GM18861 (cell line): ENCODE results near the gene RNF150.
"Not testable (repeated sequence)": the region's sequence is repeated elsewhere in the genome, so short reads cannot be mapped to it uniquely, and the experiment has no call there.

Experiments
- ATAC-seq: cut with Tn5 transposase; IDR thresholded peaks from one replicate; pipeline ENCODE4 v1.9.1; 2021; ENCODE audit not compliant: unreplicated experiment

RNF150 gene

GRCh38 chr4:140834839-140835495, 298.3 kb downstream of the RNF150 start:
- ATAC-seq = no peak

DNA sequence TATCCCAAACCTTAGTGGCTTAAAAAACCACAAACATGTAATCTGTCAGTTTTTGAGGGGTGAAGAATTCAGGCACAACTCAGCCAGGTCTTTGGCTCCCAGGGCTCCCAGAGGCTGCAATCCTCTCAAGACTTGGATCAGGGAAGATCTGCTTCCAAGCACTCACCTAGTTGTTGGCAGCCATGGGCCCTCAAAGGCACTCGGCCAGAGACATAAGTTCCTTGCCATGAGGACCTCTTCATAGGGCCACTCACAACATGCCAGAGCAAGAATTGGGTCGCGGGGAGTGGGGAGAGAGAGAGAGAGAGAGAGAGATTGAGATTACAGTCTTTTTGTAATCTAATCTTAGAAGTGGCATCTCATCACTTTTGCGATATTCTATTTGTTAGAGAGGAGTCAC, 300.0 kb downstream of the RNF150 start:
- ATAC-seq = no peak

DNA sequence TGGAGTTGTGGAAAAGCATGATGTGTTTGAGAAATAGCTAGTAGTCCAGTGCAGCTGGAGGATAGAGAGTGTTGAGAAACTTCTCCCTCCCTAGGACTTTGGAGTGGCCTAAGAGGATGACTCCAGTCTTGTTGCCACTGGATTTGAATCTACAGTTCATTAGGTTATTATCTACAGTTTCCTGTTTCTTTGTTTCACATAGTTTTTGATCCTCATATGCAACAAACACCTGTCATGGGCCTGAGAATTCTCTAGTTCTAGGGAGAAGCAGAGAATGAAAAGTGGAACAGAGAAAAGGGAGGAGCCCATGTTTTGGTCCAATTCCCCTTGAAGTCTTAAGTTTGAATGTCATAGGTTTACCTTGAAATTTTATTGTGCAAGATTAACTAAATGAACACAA, 303.4 kb downstream of the RNF150 start:
- ATAC-seq = peak; percentile 96

DNA sequence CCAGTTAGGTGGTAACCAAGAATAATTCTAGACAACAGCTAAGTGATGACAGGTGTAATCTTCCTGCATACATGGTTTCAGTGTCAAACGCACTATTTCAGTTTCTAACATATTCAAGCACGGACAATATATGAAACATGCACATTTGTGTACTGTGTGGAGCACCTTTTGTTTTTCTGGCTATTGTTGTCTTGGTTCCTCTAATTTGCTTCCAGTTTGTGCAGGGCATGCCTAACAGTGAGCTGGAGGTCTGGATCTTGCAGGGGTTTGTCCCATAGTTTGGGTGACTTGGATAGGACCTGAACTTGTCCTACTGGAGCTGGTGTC, 306.6 kb downstream of the RNF150 start:
- ATAC-seq = no peak

DNA sequence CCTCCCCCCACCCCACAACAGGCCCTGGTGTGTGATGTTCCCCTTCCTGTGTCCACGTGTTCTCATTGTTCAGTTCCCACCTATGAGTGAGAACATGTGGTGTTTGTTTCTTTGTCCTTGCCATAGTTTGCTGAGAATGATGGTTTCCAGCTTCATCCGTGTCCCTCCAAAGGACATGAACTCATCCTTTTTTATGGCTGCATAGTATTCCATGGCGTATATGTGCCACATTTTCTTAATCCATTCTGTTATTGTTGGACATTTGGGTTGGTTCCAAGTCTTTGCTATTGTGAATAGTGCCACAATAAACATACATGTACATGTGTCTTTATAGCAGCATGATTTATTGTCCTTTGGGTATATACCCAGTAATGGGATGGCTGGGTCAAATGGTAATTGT, 312.7 kb downstream of the RNF150 start:
- ATAC-seq = not testable (repeated sequence)

DNA sequence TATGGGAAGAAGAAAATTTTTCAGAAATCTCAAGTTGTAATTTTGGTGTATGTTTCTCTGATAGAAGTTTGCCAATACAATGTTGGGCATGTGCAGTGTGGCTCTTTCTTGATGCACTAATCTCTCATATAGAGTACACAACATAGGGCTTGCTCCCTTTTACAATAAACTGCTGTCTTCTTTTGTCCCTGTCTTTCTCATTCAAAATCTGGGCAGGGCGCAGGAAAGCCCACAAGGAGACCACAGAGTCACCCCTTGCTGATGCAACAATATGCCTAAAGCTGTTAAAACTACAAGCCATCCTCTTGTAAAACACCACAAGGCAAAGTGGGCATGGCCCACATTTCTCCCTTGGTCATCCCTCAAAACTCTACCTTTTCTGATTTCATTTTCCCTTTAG, 313.7 kb downstream of the RNF150 start:
- no peak for ATAC-seq

GRCh38 chr4:140818433-140818832, 314.8 kb downstream of the RNF150 start:
- no peak for ATAC-seq

- ATAC-seq = no peak
Observed at GRCh38 chr4:140816806-140817510, 316.3 kb downstream of the RNF150 start.

GRCh38 chr4:140813804-140814203, 319.5 kb downstream of the RNF150 start:
- ATAC-seq = no peak

- ATAC-seq = no peak
Observed at GRCh38 chr4:140812916-140813315, 320.4 kb downstream of the RNF150 start.

GRCh38 chr4:140811429-140811828, 321.8 kb downstream of the RNF150 start:
- no peak for ATAC-seq

- not testable (repeated sequence) for ATAC-seq
Observed at GRCh38 chr4:140810591-140811169, 322.6 kb downstream of the RNF150 start.
